ENCODE results near the gene LDLRAD3.

LDLRAD3 gene

GRCh38 chr11:36234825-36235224 is 291.0 kb downstream of the LDLRAD3 start:
- Histone ChIP-seq H3K79me2 (ENCODE audit: control insufficient read depth, insufficient read depth, low read length) (no peaks in the 10 kb centered on the region), H3K9ac (ENCODE audit: low read length) (no peak overlapping the region), H2BK5ac (ENCODE audit: low read length) (no peak overlapping the region), H3K36me3 (ENCODE audit: control insufficient read depth, insufficient read depth, low read length) (no peaks in the 10 kb centered on the region), H3K4me1 (ENCODE audit: control insufficient read depth, low read depth, low read length) (no peaks in the 10 kb centered on the region), H2BK15ac (replicated peaks; ENCODE audit: low read depth) (no peak overlapping the region), H2BK120ac (ENCODE audit: low read depth, low read length) (no peak overlapping the region), H3K4ac (ENCODE audit: low read depth, low read length) (no peak overlapping the region), H4K8ac (ENCODE audit: low read depth, low read length) (no peak overlapping the region), H3K27ac (ENCODE audit: low read depth, low read length) (no peak overlapping the region), H3K23ac (ENCODE audit: low read length) (no peak overlapping the region), H3K79me1 (ENCODE audit: low read length) (no peaks in the 10 kb centered on the region), H4K5ac (ENCODE audit: low read length) (no peak overlapping the region), H3K4me3 (ENCODE audit: low read length) (no peak overlapping the region), H3K27me3 (ENCODE audit: insufficient read depth, low read length, poor library complexity) (no peaks in the 10 kb centered on the region), H3K18ac (ENCODE audit: low read length) (no peak overlapping the region), H2AK5ac (ENCODE audit: low read length) (no peak overlapping the region), H3K56ac (ENCODE audit: low read length) (no peak overlapping the region), H3K4me2 (ENCODE audit: low read length) (no peak overlapping the region)
- WGBS (ENCODE audit: extremely low coverage, insufficient coverage, low lambda C conversion rate), result no CpG with 5 or more reads among the region's 2 CpGs
- no peak for DNase-seq

- Histone ChIP-seq H2BK120ac (ENCODE audit: low read depth, low read length) (no peak overlapping the region), H4K8ac (ENCODE audit: low read depth, low read length) (no peak overlapping the region), H3K79me2 (ENCODE audit: control insufficient read depth, insufficient read depth, low read length) (no peaks in the 10 kb centered on the region), H3K4me1 (ENCODE audit: control insufficient read depth, low read depth, low read length) (peaks cover under 1% of the 10 kb centered on the region), H2BK5ac (ENCODE audit: low read length) (no peak overlapping the region), H3K18ac (ENCODE audit: low read length) (no peak overlapping the region), H3K27me3 (ENCODE audit: insufficient read depth, low read length, poor library complexity) (no peaks in the 10 kb centered on the region), H3K27ac (ENCODE audit: low read depth, low read length) (no peak overlapping the region), H3K79me1 (ENCODE audit: low read length) (no peaks in the 10 kb centered on the region), H3K36me3 (ENCODE audit: control insufficient read depth, insufficient read depth, low read length) (no peaks in the 10 kb centered on the region), H3K9ac (ENCODE audit: low read length) (no peak overlapping the region), H3K23ac (ENCODE audit: low read length) (no peak overlapping the region), H3K4me2 (ENCODE audit: low read length) (no peak overlapping the region), H3K56ac (ENCODE audit: low read length) (no peak overlapping the region), H3K4me3 (ENCODE audit: low read length) (no peak overlapping the region), H2AK5ac (ENCODE audit: low read length) (no peak overlapping the region), H3K4ac (ENCODE audit: low read depth, low read length) (no peak overlapping the region), H2BK15ac (replicated peaks; ENCODE audit: low read depth) (no peak overlapping the region), H4K5ac (ENCODE audit: low read length) (no peak overlapping the region)
- peak; percentile 11 for DNase-seq
- WGBS (ENCODE audit: extremely low coverage, insufficient coverage, low lambda C conversion rate), result no CpG with 5 or more reads among the region's 3 CpGs
Observed at GRCh38 chr11:36235750-36236149, 291.9 kb downstream of the LDLRAD3 start.

GRCh38 chr11:36237391-36237790 is 293.5 kb downstream of the LDLRAD3 start:
- no peak for DNase-seq
- no peak overlapping the region for H2AK5ac ChIP-seq (ENCODE audit: low read length)
- no peak overlapping the region for H3K56ac ChIP-seq (ENCODE audit: low read length)
- no peak overlapping the region for H2BK120ac ChIP-seq (ENCODE audit: low read depth, low read length)
- H3K18ac ChIP-seq (ENCODE audit: low read length), result no peak overlapping the region
- no peak overlapping the region for H2BK5ac ChIP-seq (ENCODE audit: low read length)
- H2BK15ac ChIP-seq (replicated peaks; ENCODE audit: low read depth), result no peak overlapping the region
- no peak overlapping the region for H3K4ac ChIP-seq (ENCODE audit: low read depth, low read length)
- peaks cover 1% of the 10 kb centered on the region for H3K4me1 ChIP-seq (ENCODE audit: control insufficient read depth, low read depth, low read length)
- no peak overlapping the region for H3K27ac ChIP-seq (ENCODE audit: low read depth, low read length)
- H3K23ac ChIP-seq (ENCODE audit: low read length), result no peak overlapping the region
- H3K79me2 ChIP-seq (ENCODE audit: control insufficient read depth, insufficient read depth, low read length), result no peaks in the 10 kb centered on the region
- no peak overlapping the region for H3K9ac ChIP-seq (ENCODE audit: low read length)
- no peak overlapping the region for H4K8ac ChIP-seq (ENCODE audit: low read depth, low read length)
- H3K4me3 ChIP-seq (ENCODE audit: low read length), result no peak overlapping the region
- H3K79me1 ChIP-seq (ENCODE audit: low read length), result no peaks in the 10 kb centered on the region
- H3K36me3 ChIP-seq (ENCODE audit: control insufficient read depth, insufficient read depth, low read length), result no peaks in the 10 kb centered on the region
- H3K4me2 ChIP-seq (ENCODE audit: low read length), result no peak overlapping the region
- no peaks in the 10 kb centered on the region for H3K27me3 ChIP-seq (ENCODE audit: insufficient read depth, low read length, poor library complexity)
- H4K5ac ChIP-seq (ENCODE audit: low read length), result no peak overlapping the region

- Histone ChIP-seq H3K79me2 (ENCODE audit: control insufficient read depth, insufficient read depth, low read length) (no peaks in the 10 kb centered on the region), H3K18ac (ENCODE audit: low read length) (no peak overlapping the region), H3K4ac (ENCODE audit: low read depth, low read length) (no peak overlapping the region), H3K56ac (ENCODE audit: low read length) (no peak overlapping the region), H4K8ac (ENCODE audit: low read depth, low read length) (no peak overlapping the region), H3K23ac (ENCODE audit: low read length) (no peak overlapping the region), H4K5ac (ENCODE audit: low read length) (no peak overlapping the region), H3K4me2 (ENCODE audit: low read length) (no peak overlapping the region), H2BK15ac (replicated peaks; ENCODE audit: low read depth) (no peak overlapping the region), H3K4me3 (ENCODE audit: low read length) (no peak overlapping the region), H3K36me3 (ENCODE audit: control insufficient read depth, insufficient read depth, low read length) (no peaks in the 10 kb centered on the region), H3K27ac (ENCODE audit: low read depth, low read length) (no peak overlapping the region), H3K9ac (ENCODE audit: low read length) (no peak overlapping the region), H3K4me1 (ENCODE audit: control insufficient read depth, low read depth, low read length) (peaks cover 1% of the 10 kb centered on the region), H3K79me1 (ENCODE audit: low read length) (no peaks in the 10 kb centered on the region), H2BK120ac (ENCODE audit: low read depth, low read length) (no peak overlapping the region), H2BK5ac (ENCODE audit: low read length) (no peak overlapping the region), H3K27me3 (ENCODE audit: insufficient read depth, low read length, poor library complexity) (no peaks in the 10 kb centered on the region), H2AK5ac (ENCODE audit: low read length) (no peak overlapping the region)
- DNase-seq, result no peak
Observed at GRCh38 chr11:36238036-36238631, 294.3 kb downstream of the LDLRAD3 start.

GRCh38 chr11:36238881-36239280 is 295.0 kb downstream of the LDLRAD3 start:
- H3K23ac ChIP-seq (ENCODE audit: low read length), result no peak overlapping the region
- peaks cover 1% of the 10 kb centered on the region for H3K4me1 ChIP-seq (ENCODE audit: control insufficient read depth, low read depth, low read length)
- H2BK120ac ChIP-seq (ENCODE audit: low read depth, low read length), result no peak overlapping the region
- H4K8ac ChIP-seq (ENCODE audit: low read depth, low read length), result no peak overlapping the region
- no peak overlapping the region for H2AK5ac ChIP-seq (ENCODE audit: low read length)
- H3K4me2 ChIP-seq (ENCODE audit: low read length), result no peak overlapping the region
- no peak overlapping the region for H2BK15ac ChIP-seq (replicated peaks; ENCODE audit: low read depth)
- H3K36me3 ChIP-seq (ENCODE audit: control insufficient read depth, insufficient read depth, low read length), result no peaks in the 10 kb centered on the region
- H3K27me3 ChIP-seq (ENCODE audit: insufficient read depth, low read length, poor library complexity), result no peaks in the 10 kb centered on the region
- H3K56ac ChIP-seq (ENCODE audit: low read length), result no peak overlapping the region
- H3K18ac ChIP-seq (ENCODE audit: low read length), result no peak overlapping the region
- no CpG with 5 or more reads among the region's 1 CpG for WGBS (ENCODE audit: extremely low coverage, insufficient coverage, low lambda C conversion rate)
- H3K79me1 ChIP-seq (ENCODE audit: low read length), result no peaks in the 10 kb centered on the region
- H2BK5ac ChIP-seq (ENCODE audit: low read length), result no peak overlapping the region
- no peaks in the 10 kb centered on the region for H3K79me2 ChIP-seq (ENCODE audit: control insufficient read depth, insufficient read depth, low read length)
- no peak overlapping the region for H4K5ac ChIP-seq (ENCODE audit: low read length)
- no peak for DNase-seq
- no peak overlapping the region for H3K4me3 ChIP-seq (ENCODE audit: low read length)
- no peak overlapping the region for H3K9ac ChIP-seq (ENCODE audit: low read length)
- H3K4ac ChIP-seq (ENCODE audit: low read depth, low read length), result no peak overlapping the region
- no peak overlapping the region for H3K27ac ChIP-seq (ENCODE audit: low read depth, low read length)

DNA sequence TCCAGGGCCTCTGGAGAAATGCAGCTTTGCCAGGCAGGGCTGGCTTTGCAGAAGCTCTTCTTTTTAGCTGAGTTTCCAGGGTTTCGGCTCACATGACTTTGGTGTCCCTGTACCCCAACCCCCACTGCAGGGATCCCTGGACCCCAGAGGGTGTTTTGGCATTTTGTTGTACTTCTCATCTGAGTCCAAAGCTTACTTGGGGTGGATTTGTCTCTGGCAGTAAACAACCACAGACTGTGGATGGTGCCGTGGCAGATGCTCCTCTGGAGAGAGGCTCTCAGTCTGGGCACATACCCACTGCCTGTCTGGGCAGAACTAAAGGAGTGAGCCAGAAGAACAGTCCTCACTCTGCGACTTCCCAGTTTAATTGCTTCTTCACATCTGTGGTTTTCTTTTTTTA is 295.8 kb downstream of the LDLRAD3 start:
- H2BK15ac ChIP-seq (replicated peaks; ENCODE audit: low read depth), result no peak overlapping the region
- H3K27ac ChIP-seq (ENCODE audit: low read depth, low read length), result no peak overlapping the region
- no peak overlapping the region for H4K5ac ChIP-seq (ENCODE audit: low read length)
- H3K4me3 ChIP-seq (ENCODE audit: low read length), result no peak overlapping the region
- H3K56ac ChIP-seq (ENCODE audit: low read length), result no peak overlapping the region
- no peaks in the 10 kb centered on the region for H3K36me3 ChIP-seq (ENCODE audit: control insufficient read depth, insufficient read depth, low read length)
- H3K4me2 ChIP-seq (ENCODE audit: low read length), result no peak overlapping the region
- no peak overlapping the region for H3K23ac ChIP-seq (ENCODE audit: low read length)
- H2AK5ac ChIP-seq (ENCODE audit: low read length), result no peak overlapping the region
- no peaks in the 10 kb centered on the region for H3K79me1 ChIP-seq (ENCODE audit: low read length)
- no peaks in the 10 kb centered on the region for H3K27me3 ChIP-seq (ENCODE audit: insufficient read depth, low read length, poor library complexity)
- no peak overlapping the region for H2BK120ac ChIP-seq (ENCODE audit: low read depth, low read length)
- H3K4me1 ChIP-seq (ENCODE audit: control insufficient read depth, low read depth, low read length), result peaks cover 1% of the 10 kb centered on the region
- WGBS (ENCODE audit: extremely low coverage, insufficient coverage, low lambda C conversion rate), result no CpG with 5 or more reads among the region's 3 CpGs
- no peak overlapping the region for H4K8ac ChIP-seq (ENCODE audit: low read depth, low read length)
- no peak for DNase-seq
- no peak overlapping the region for H3K4ac ChIP-seq (ENCODE audit: low read depth, low read length)
- H3K79me2 ChIP-seq (ENCODE audit: control insufficient read depth, insufficient read depth, low read length), result no peaks in the 10 kb centered on the region
- H2BK5ac ChIP-seq (ENCODE audit: low read length), result no peak overlapping the region
- H3K18ac ChIP-seq (ENCODE audit: low read length), result no peak overlapping the region
- H3K9ac ChIP-seq (ENCODE audit: low read length), result no peak overlapping the region
